T1000 (cell line): ENCODE measurements around the gene BLZF1.
"Not testable (repeated sequence)": the region's sequence is repeated elsewhere in the genome, so short reads cannot be mapped to it uniquely, and the experiment has no call there.

Experiments
- DNase-seq: peaks from one replicate; lab custom pipeline; 2025; ENCODE audit warnings: mixed read lengths; lab: John Stamatoyannopoulos, UW

BLZF1 gene

GRCh38 chr1:169360415-169360814 lies 7.6 kb upstream of the BLZF1 start:
- no peak for DNase-seq

- no peak for DNase-seq
Observed at GRCh38 chr1:169361281-169361680, 6.7 kb upstream of the BLZF1 start.

- no peak for DNase-seq
Observed at GRCh38 chr1:169363046-169363730, 4.8 kb upstream of the BLZF1 start.

- no peak for DNase-seq
Observed at GRCh38 chr1:169364948-169365347, 3.0 kb upstream of the BLZF1 start.

- no peak for DNase-seq
Observed at GRCh38 chr1:169367096-169367685, 804 bp upstream of the BLZF1 start.

- DNase-seq: no peak
Observed at GRCh38 chr1:169368406-169368769, 393 bp downstream of the BLZF1 start.

- DNase-seq: no peak
Observed at GRCh38 chr1:169371404-169371803, 3.4 kb downstream of the BLZF1 start.

- no peak for DNase-seq
Observed at GRCh38 chr1:169381162-169381561, 13.2 kb downstream of the BLZF1 start.

GRCh38 chr1:169383449-169383848 lies 15.5 kb downstream of the BLZF1 start:
- no peak for DNase-seq

GRCh38 chr1:169387399-169387798 lies 19.4 kb downstream of the BLZF1 start:
- DNase-seq: no peak

- DNase-seq: no peak
Observed at GRCh38 chr1:169390303-169390702, 22.3 kb downstream of the BLZF1 start.

- no peak for DNase-seq
Observed at GRCh38 chr1:169392406-169392805, 24.4 kb downstream of the BLZF1 start.

- no peak for DNase-seq
Observed at GRCh38 chr1:169395955-169396354, 28.0 kb downstream of the BLZF1 start.

GRCh38 chr1:169402578-169402977 lies 34.6 kb downstream of the BLZF1 start:
- not testable (repeated sequence) for DNase-seq

GRCh38 chr1:169408340-169408739 lies 40.3 kb downstream of the BLZF1 start:
- not testable (repeated sequence) for DNase-seq

GRCh38 chr1:169414952-169415351 lies 47.0 kb downstream of the BLZF1 start:
- no peak for DNase-seq

GRCh38 chr1:169421309-169421708 lies 53.3 kb downstream of the BLZF1 start:
- DNase-seq: no peak

- no peak for DNase-seq
Observed at GRCh38 chr1:169426174-169426705, 58.2 kb downstream of the BLZF1 start.

- peak; percentile 55 for DNase-seq
Observed at GRCh38 chr1:169427081-169427641, 59.2 kb downstream of the BLZF1 start, which contains the start of gene CCDC181. TSS of gene CCDC181 (minus strand) at chr1:169427474. CDS start at chr1:169424927, 2,547 bp downstream.
